NCI-H345 treated with DMSO at 0.1 percent for 48 hours (cell line): Measurements from ENCODE around the gene ASAP2.
"Not testable (repeated sequence)": the region's sequence is repeated elsewhere in the genome, so short reads cannot be mapped to it uniquely, and the experiment has no call there.

ENCODE experiments used
- DNase-seq: peaks from one replicate; lab custom pipeline; 2025; ENCODE audit not compliant: unreplicated experiment; lab: John Stamatoyannopoulos, UW

ASAP2 gene

GRCh38 chr2:9211496-9211895 is 4.9 kb downstream of the ASAP2 start:
- no peak for DNase-seq

DNA sequence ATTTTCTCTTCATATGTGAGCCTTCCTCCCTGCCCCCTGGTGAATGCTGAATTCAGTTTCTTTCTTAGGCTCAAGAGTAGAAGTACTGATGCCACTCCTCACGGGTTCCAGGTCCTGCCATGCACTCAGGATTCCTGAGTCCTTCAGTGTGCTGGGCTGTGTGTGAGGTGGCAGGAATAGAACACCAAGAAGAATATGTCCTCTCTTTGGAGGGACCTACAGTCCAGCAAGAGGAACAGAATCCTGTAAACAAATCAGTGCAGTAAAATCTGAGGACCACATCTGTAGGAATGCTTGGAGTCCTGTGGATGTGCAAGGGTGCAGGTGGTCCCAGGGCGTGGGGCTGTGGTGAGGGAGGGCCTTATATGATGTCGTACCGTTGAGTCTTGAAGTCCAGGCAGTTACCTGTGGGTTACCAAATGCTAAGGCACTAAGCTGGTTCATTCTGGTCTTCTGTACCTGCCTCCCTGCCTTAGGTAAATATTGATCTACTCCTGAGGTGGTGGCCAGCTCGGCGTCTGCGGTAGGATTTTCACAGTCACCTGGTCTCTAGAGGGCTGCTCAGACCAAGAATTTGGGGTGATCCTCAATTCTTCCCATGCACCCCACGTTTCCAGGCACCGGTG is 5.5 kb downstream of the ASAP2 start:
- no peak for DNase-seq

DNA sequence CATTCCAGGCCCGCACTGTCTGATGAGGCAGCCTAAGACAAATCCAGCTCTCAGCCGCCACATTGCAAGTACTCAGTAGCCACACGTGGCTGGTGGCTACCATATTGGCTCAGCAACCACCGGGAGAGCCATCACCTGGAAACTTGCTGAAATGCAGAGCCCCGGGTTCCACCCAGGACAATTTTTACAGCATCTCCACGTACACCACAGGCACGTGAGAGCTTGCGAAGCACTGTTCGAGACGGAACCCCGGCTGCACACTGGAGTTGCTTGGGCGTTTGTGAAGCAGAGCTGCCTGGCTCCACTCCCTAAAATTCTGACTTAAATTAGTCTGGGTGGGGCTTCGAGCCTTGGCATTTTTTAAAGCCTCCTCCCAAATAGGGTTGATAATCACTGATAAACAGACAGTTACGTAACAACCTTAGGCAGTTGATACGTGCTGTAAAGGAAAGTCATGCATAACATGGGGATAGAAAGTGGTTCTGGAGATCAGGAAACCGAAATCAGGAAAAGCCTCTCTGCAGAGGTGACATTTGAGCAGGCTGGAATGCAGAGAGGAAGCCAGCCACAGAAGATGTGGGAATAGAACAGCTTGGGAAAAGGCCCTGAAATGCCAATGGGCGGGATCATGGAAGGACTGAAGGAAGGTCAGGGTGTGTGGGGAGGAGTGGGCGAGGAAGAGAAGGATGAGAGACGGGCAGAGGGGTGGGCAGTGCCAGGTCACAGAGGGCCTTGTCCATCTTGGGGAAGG is 6.2 kb downstream of the ASAP2 start:
- DNase-seq, result no peak

DNA sequence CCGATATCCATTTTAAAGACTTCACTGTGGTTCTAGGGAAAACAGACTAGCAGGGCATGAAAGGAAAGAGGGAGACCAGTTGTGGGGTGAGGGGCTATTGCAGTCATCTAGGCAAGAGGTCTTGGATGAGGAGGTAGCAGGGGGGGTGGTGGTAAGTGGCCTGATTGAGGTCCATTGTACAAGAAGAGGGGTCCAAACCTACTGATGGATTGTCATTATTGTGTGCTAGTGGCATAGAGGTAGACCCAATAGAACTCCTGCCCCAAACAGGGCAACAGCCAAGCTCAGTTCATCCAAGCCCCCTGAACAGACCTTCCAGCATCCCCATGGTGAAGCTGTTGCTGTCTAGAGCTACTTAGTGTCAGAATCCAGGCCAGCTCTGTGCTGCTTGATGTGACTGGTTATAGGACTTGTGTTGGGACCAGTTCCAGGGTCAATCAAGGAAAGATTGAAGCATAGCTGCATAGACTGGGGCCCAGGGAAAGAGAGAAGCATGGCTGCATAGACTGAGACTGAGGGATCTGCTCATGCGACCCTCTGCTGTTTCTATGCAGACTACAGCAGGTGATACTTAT is 7.0 kb downstream of the ASAP2 start:
- no peak for DNase-seq

- no peak for DNase-seq
Measured at GRCh38 chr2:9214873-9215272, 8.3 kb downstream of the ASAP2 start.

GRCh38 chr2:9215680-9216079 is 9.1 kb downstream of the ASAP2 start:
- DNase-seq, result no peak

DNA sequence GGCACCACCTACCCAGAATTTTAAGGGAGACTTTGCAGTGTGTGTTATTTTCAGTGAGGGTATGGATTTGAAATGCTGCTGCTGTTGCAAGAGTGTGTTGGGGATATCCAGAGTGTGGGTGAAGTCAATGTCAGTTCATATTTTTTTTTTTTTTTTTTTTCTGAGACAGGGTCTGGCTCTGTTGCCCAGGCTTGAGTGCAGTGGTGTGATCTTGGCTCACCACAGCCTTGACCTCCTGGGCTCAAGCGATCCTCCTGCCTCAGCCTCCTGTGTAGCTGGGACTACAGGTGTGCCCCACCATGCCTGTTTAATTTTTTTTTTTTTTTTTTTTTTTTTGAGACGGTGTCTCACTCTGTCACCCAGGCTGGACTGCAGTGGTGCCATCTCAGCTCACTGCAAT is 9.5 kb downstream of the ASAP2 start:
- DNase-seq, result not testable (repeated sequence)

DNA sequence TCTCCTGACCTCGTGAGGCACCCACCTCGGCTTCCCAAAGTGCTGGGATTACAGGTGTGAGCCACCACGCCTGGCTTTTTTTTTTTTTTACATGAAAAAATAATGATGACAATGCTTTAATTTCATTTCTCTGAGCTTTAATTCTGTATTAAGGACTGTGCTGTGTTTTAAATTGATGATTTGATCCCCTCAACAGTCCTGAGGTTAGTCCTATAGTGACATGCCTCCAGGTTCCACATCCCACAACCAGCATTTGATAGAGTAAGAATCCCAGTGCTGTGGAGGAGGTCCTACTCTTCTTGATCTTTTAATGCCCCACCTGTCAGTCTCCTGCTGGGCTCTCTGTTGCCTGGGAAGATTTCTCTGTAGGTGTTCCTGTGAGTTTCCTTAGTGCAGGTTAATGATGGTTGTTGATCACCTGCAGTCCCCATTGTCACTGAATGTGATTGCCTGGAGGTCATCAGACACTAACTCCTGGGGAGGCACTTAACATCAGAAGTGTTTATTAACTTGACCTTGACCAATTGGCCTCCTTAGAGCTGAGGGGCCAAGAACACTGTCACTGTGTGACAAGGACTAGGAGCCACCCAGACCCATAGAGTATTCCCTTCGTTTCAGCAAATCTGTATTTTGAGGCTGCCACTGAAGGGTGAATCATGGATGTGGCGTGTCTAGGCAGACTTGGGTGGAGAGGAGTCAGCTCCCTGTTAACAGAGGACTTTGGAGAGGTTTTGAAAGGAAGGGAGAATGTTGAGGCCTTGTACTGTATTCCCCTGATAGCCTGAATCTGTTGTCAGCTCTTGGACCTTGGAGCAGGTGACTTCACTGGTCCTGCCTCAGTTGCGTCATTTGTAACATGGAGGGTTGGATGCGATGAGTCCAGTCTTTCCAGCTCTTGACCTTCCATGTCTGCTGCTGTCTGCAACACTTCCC is 11.5 kb downstream of the ASAP2 start:
- peak; percentile 84 for DNase-seq

GRCh38 chr2:9219027-9219445 is 12.4 kb downstream of the ASAP2 start:
- no peak for DNase-seq

DNA sequence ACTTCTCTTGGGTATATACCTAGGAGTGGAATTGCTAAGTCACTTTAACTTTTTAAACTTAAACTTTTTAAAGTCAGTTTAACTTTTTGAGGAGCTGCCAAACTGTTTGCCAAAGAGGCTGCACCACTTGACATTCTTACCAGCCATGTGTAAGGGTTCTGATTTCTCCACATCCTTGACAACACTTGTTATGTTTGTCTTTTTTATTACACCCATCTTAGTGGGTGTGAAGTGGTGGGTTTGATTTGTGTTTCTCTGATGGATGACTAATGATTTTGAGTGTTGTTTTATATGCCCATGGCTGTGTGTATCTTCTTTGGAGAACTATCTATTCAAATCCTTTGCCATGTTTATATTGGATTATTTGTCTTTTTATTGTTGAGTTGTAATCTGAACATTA is 13.6 kb downstream of the ASAP2 start:
- no peak for DNase-seq

DNA sequence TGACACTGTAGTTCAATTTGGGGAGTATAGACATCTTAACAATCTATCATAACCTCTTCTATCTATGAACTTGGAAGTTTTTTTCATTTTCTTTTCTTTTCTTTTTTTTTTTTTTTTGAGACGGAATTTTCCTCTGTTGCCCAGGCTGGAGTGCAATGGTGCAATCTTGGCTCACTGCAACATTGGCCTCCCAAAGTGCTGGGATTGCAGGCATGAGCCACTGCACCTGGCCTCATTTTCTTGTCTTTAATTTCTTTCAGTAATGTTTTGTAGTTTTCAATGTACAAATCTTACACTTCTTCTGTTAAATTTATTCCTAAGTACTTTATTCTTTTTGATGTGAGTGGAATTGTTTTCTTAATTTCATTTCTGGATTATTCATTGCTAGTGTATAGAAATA is 14.6 kb downstream of the ASAP2 start:
- DNase-seq, result no peak

DNA sequence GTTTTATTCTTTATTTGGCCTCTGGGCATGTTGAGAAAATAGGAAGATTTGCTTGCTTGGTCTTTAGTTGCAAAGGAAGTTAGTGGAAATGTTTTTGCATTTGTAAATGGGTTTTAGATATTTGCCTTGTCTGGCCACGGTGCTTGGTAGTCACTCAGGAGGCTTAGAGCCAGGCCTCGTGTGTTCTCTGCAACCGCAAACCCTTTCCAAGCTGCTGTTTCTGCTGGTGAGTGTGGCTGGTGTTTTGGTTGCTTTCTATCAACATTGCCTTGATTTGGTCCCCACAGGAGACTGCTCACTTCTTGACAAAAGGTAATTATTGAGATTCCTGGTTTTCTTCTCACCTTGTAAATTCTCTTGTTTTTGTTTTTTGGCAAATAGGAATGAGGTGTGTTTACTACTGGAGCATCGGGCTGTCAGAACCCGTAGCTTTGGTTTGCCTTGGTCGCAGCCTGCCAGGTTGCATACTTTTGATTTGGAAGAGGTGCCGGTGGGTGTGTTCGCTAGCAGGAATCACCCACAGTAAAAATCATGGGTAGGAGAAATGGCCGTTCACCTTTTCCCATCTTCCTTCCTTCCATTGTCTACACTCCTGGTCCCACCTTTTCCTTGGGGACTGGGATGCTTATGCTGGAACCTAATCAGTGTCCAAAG is 15.8 kb downstream of the ASAP2 start:
- DNase-seq, result no peak

DNA sequence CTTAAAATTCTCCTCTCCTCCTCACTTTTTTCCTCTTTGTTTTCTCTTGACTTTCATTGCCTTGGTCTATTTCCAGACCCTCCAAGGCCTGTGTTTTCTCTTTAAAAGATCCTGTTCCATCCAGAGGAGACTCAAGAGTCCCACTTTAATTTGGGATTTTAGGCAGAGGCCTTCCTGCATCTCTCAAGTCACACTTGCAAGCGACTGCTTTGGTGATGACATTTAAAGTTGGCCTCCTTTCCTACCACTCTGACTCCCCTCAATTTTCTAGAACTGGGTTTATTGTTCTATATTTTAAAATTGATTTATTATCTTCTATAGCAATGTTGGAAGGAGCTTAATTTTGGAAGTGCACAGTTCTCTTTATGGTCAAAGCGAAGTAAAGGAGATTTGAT is 16.3 kb downstream of the ASAP2 start:
- DNase-seq, result no peak

DNA sequence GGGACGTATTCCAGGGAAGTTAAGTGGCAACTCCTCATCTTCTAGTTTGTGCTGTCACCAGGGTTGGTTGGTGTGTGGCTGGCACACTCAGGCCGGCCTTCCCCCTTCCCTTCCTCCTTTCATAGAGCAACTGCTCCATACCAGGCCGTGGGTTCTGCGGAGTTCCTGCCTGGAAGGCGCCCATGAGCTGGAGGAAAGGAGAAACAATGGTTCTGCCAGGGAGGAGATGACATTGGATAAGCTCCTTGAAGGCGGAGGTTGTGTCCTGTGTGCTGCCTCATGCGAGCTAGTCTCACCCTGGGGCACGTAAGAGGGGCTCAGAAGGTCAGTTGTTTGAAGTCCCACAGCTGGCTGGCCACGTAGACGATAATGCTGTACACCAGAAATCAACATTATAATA is 19.2 kb downstream of the ASAP2 start:
- no peak for DNase-seq

DNA sequence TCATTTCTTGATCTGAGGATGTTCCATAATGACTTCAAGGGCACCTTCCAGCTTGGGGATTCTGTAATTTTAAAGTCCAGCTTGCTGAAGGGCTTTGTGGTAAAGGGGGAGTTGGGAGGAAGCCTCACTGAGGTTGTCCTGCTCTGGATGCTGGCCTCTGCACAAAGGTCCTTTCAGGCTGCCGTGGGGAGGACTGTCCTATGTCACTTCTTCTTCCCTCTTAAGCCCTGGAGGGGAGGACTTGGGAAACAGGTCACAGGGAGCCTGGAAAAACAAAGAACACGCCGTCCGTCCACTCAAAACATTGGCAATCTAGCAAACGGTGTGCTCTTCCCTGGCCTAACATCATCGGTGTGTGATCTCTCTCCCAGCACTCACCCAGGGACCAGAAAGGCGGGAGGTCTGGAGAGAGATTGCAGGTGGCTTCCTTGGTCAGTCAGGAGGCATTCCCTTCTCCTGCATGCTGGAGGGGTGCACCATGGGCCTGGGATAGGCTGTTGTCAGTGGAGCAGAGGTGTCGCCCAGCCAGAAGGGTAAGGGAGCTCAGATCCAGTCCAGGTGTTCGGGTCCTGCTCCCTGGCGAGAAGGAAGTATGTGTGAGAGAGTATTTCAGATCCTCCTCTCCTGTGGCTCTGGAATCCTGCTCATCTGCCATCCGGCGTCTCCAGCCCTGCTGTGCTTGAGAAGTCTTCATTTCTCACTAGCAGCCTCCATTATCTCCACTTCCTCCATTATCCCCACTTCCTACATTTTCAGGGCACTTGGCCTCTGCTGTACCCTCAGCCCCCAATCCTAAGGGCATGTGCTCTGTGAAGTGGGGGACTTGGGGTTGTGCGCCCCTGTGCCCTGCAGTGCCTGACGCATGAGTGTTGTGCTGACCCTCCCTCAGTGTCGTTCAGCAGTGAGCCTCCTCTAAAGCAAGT is 20.1 kb downstream of the ASAP2 start:
- DNase-seq, result no peak

DNA sequence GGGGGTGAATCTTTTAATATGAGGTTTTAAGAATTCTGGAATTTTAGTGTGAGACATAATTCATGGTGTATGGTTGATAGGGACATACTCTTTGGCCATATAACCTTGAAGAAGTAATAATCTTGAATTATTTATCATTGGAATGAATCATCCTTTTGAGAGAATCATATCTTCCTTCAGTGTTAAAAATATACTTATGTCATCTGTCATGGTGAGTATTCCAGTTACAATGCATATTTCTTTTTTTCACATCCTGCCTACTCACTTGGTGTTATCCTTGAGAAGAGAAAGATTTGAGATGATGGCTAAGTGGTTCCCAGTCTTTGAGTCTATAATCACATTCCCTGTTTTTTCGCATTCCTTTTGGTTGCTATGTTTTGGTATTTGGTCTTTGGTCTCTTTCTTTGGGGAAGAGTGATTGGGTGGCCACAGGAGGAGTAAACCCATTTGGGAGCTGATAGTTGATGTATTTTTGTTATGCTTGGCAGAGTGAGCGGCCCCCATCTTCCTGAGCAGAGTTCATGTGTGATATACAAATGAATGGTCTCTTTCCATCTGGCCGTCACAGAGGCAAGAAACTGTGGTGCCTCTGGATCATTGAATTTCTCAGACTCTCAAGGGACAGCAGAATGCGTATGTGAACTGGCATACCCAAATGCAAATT is 21.6 kb downstream of the ASAP2 start:
- no peak for DNase-seq

GRCh38 chr2:9228781-9229469 is 22.3 kb downstream of the ASAP2 start:
- DNase-seq, result no peak

- no peak for DNase-seq
Measured at GRCh38 chr2:9229470-9229820, 22.8 kb downstream of the ASAP2 start.
